Measurements from ENCODE around the gene GSN. TPM values are rescaled to one million over a fixed set of nuclear protein-coding genes. Genes with fewer than 3 reads are reported as not detected.

The GSN gene
- polyA plus RNA-seq, 3 donors from 2014 or later, result 199 to 325 (median 226) TPM

DNA sequence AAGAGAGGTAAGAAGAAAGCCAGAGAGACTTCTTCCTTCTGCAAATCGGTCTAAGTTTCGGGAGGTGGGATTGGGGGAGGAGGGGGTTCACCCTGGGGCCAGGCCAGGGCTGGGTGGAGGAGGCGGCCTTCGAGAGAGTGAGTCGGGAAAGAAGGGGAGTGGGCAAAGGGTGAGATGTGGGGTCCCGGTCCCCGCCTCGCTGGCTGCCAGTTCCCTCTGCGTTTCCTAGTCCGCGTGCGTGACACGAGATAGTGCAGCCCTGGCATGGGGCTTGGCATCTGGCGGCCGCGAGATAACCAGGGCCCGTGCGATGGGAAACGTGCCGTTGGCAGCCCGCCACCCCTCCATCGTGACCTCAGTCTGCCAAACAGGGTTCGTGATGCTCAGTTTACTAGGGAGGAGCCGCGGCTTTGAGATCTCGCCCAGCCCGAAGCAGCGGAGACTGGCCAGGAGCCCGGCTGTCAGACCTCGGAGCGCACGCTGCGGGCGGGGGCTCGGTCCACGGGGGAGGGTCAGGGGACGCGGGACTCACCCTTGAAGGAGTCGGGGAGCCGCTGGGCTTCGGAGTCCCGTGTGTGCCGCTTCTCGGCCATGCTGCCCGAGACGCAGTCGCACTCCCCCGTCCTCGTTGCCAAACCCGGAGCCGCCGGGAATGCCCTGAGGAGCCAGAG is 101.8 kb downstream of the GSN start, which contains the start of gene STOM:
TSS of gene STOM (minus strand) at position 656 of the 671 bp plus-strand sequence. CDS start at position 593, 63 bp downstream.
- Mint-ChIP-seq H3K36me3 (peaks cover 0 to 14% (median 4%) of the 10 kb centered on the region in 3 donors), H3K9me3 (no peaks in the 10 kb centered on the region), H3K27me3 (ENCODE audit: low read depth in 3 of 3) (peaks cover 16 to 23% (median 21%) of the 10 kb centered on the region in 3 donors), H3K27ac (peak within 1 kb of the TSS; percentile 92 to 98 (median 96)), H3K4me1 (peaks cover 66 to 71% of the 10 kb centered on the region in 2 donors), H3K4me3 (peak within 1 kb of the TSS; percentile 96 to 99 (median 97))
- DNase-seq, result peak in 2 of 3 donors; percentile 85 to 88

DNA sequence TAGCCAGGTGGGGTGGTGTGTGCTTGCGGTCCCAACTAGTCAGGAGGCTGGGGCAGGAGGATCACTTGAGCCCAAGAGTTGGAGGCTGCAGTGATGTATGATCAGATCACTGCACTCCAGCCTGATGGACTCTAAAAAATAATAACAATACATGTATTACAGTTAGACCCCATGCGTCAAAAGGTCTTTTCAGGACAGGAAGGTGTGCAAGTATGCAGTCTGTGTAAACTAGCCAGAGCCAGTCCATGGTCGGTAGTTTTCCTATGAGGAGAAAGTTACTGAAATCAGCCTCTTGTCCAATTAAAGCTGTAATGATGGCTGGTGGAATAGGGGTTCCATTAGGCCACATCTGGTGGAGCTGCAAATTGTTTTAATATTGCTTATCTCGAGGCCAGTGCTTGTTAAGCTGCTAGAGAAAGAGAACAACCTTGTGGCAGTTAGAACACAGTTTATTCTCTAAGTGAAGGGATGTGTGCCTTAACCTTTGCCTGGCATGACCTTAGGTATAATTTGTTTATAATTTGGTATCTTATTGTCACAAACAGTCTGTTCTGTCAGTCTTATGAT is 103.6 kb downstream of the GSN start:
- no peak for DNase-seq
- Mint-ChIP-seq H3K9me3 (no peaks in the 10 kb centered on the region), H3K27me3 (ENCODE audit: low read depth in 3 of 3) (peaks cover 16 to 23% (median 21%) of the 10 kb centered on the region in 3 donors), H3K27ac (peak overlapping the region; percentile 52 to 97 (median 89)), H3K36me3 (peaks cover 0 to 5% (median 0%) of the 10 kb centered on the region in 3 donors), H3K4me1 (peaks cover 52 to 53% of the 10 kb centered on the region in 2 donors), H3K4me3 (peak overlapping the region; percentile 36 to 96 (median 61))

DNA sequence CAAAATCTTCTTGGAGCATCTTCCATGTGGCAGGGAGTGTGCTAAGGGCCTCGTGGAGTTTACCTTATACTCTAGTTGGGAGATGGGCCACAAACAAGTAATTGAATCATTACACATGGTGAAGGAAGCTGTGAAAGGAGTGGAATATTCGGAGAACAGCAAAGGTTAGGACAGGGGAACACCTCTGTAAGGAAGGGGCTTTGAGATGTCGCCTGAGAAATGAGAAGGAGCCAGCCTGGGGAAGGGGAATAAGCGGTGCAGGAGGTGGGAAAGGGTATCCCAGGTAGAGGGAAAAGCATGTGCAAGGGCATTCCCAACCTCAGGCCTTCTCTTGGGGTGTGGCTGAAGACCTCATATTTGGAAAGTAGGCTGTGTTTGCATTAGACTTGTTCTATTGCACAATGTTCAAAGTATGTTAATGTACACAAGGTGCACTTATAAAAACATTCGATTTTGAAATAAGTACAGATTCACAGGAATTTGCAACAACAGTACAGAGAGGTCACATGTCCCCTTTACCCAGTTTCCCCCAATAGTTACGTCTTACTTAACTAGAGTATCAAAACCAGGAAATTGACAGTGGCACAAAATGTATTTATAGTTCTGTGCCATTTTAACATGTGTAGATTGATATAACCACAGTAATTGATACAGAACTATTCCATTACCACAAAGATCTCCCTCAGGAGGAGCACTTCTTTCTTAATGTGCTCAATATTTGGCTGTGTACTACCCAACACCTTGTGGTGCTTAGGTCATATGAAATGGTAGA is 104.5 kb downstream of the GSN start:
- Mint-ChIP-seq H3K4me3 (no peak overlapping the region), H3K36me3 (no peaks in the 10 kb centered on the region), H3K27me3 (ENCODE audit: low read depth in 3 of 3) (peaks cover 16 to 21% (median 21%) of the 10 kb centered on the region in 3 donors), H3K27ac (peak overlapping the region; percentile 53 to 97 (median 86)), H3K4me1 (peaks cover 43 to 44% of the 10 kb centered on the region in 2 donors), H3K9me3 (no peaks in the 10 kb centered on the region)
- DNase-seq, result no peak

DNA sequence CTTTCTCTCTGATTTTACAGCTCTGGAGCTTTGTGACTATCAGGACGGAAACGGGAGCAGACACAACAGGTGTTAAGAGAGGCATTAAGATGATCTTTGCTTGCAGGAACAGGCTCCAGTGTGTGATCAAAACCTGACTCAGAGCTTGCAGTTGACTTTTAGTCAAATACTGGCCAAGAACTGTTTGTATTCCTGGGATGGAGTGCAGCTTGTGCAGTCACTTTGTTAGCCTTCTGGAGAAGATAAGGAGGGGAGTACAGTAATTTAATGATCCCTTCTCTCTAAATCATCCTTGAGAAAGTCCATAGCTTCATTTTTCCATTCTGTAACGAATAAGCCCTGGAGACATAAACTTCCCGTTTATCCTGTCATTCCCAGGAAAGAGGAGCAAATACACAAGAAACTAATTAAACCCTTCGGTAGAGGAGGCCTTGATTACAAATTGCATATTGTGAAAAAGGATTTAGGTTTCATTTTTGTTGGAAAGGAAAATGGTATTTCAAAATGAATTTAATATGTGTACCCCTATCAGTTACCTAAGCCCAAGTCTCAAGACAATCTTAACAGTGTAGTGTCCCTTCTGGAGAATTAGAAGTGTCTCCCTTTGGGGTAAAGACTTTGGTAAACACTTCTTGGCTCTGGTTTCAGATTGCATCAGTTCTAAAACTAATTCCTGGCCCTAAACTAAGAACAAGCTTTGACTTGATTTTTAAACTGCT is 105.2 kb downstream of the GSN start:
- peaks cover 15 to 19% (median 18%) of the 10 kb centered on the region in 3 donors for H3K27me3 Mint-ChIP-seq (ENCODE audit: low read depth in 3 of 3)
- no peaks in the 10 kb centered on the region for H3K9me3 Mint-ChIP-seq
- peaks cover 36 to 37% of the 10 kb centered on the region in 2 donors for H3K4me1 Mint-ChIP-seq
- no peaks in the 10 kb centered on the region for H3K36me3 Mint-ChIP-seq
- DNase-seq, result no peak
- H3K27ac Mint-ChIP-seq, result peak overlapping the region; percentile 7 to 96 (median 42)
- no peak overlapping the region for H3K4me3 Mint-ChIP-seq

DNA sequence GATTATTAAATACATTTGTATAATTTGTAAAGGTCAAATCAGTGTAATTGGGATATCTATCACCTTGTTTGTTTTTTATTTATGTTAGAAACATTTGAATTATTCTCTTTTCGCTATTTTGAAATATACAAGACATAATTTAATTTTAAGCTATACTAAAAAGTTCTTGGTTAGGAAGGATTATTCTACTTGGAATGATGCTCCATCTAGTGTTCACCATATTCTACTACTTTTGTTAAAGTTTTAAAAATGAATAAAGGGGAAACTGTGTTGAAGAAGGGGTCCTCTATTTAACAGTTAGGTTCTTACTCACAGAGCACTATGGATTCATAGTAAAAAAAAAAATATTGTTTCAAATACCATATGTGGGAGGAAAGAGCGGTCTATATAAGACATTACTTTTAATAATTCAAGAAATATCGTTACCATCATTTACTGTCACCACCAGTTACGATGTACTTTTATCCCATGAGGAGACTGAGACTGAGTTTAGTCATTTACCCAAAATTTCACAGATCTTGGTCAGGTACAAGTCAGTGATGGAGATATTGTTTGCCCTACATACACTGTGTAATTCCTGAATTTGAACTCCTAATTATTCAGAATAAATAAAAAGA is 108.4 kb downstream of the GSN start:
- H3K27me3 Mint-ChIP-seq (ENCODE audit: low read depth in 3 of 3), result peaks cover 0 to 2% (median 0%) of the 10 kb centered on the region in 3 donors
- DNase-seq, result peak; percentile 32 to 51 (median 47)
- no peaks in the 10 kb centered on the region for H3K9me3 Mint-ChIP-seq
- no peak overlapping the region for H3K27ac Mint-ChIP-seq
- peaks cover 21% of the 10 kb centered on the region in 2 donors for H3K4me1 Mint-ChIP-seq
- H3K36me3 Mint-ChIP-seq, result no peaks in the 10 kb centered on the region
- H3K4me3 Mint-ChIP-seq, result no peak overlapping the region

DNA sequence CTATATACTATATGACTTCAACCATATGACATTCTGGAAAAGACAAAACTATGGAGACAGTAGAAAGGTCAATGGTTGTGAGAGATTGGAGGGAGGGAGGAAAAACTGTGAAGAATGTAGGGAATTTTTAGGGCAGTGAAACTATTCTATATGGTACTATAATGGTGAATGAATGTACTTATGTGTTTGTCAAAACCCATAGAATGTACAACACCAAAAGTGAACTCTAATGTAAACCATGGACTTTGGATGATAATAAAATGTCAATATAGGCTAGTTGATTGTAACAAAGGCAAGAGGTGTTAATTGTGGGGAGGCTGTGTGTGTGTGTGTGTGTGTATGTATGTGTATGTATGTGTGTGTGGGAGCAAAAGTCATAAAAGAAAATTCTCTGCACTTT is 112.9 kb downstream of the GSN start:
- peaks cover 0 to under 1% of the 10 kb centered on the region in 2 donors for H3K4me1 Mint-ChIP-seq
- peak overlapping the region in 1 of 6 donors; percentile 28 for H3K27ac Mint-ChIP-seq
- no peak for DNase-seq
- no peak overlapping the region for H3K4me3 Mint-ChIP-seq
- no peaks in the 10 kb centered on the region for H3K27me3 Mint-ChIP-seq (ENCODE audit: low read depth in 3 of 3)
- no peaks in the 10 kb centered on the region for H3K36me3 Mint-ChIP-seq
- no peaks in the 10 kb centered on the region for H3K9me3 Mint-ChIP-seq

Other genes with a start within 250 kb of the GSN start
- under 1 TPM in 2 of 3 donors, not detected in 1; 0.25 to 0.49 TPM for gene C5, start 217.9 kb upstream of the GSN start, polyA plus RNA-seq
- 10 to 100 TPM in 1 of 3 donors, 1 to 10 TPM in 1, under 1 TPM in 1; 0.17 to 17.6 (median 7.6) TPM for gene CNTRL, start 193.2 kb upstream of the GSN start, polyA plus RNA-seq
- gene RAB14, start 66.3 kb upstream of the GSN start, polyA plus RNA-seq, result 10 to 100 TPM; 28.2 to 44.9 (median 36.0) TPM
- 100 to 1,000 TPM; 472 to 632 (median 495) TPM for gene STOM, start 102.1 kb downstream of the GSN start, polyA plus RNA-seq
- gene GGTA1, start 231.7 kb downstream of the GSN start, polyA plus RNA-seq, result 1 to 10 TPM in 1 of 3 donors, under 1 TPM in 1, not detected in 1; 0.26 to 1.3 TPM

Data from immature natural killer cell (primary cell).